Duodenal mucosa (tissue), 2 donors: ENCODE measurements around the gene FAM184A.

ENCODE experiments used
- H3K27ac ChIP-seq: one replicate; pipeline ENCODE4 v1.7.0; 2013; ENCODE audit warnings: low read depth, low read length
- H3K27me3 ChIP-seq, 2 donors: one replicate each; pipeline ENCODE4 v1.7.0; 2013; ENCODE audit warnings: low read length in 2 of 2, control low read depth in 1 of 2; ENCODE audit not compliant: insufficient read depth in 2 of 2, control insufficient read depth in 1 of 2
- H3K36me3 ChIP-seq, 2 donors: one replicate each; pipeline ENCODE4 v1.7.0; 2013; ENCODE audit warnings: low read length in 2 of 2, control low read depth in 1 of 2; ENCODE audit not compliant: insufficient read depth in 2 of 2, control insufficient read depth in 1 of 2
- H3K4me1 ChIP-seq, 2 donors: one replicate each; pipeline ENCODE4 v1.7.0; 2013; ENCODE audit warnings: low read length in 2 of 2, control low read depth in 1 of 2; ENCODE audit not compliant: insufficient read depth in 2 of 2, control insufficient read depth in 1 of 2
- H3K4me3 ChIP-seq, 2 donors: one replicate each; pipeline ENCODE4 v1.7.0; 2013; ENCODE audit warnings: low read length in 2 of 2, low read depth in 1 of 2
- H3K9ac ChIP-seq, 2 donors: one replicate each; pipeline ENCODE4 v1.7.0; 2013; ENCODE audit warnings: low read length in 2 of 2, low read depth in 1 of 2
- H3K9me3 ChIP-seq, 2 donors: one replicate each; pipeline ENCODE4 v1.7.0; 2013; ENCODE audit warnings: low read length in 2 of 2, control low read depth in 1 of 2; ENCODE audit not compliant: control insufficient read depth in 1 of 2

The FAM184A gene

GRCh38 chr6:118940770-118941169, 137.7 kb downstream of the FAM184A start:
- Histone ChIP-seq H3K4me1 (no peaks in the 10 kb centered on the region), H3K9me3 (peaks cover 7 to 14% of the 10 kb centered on the region in 2 donors), H3K9ac (no peak overlapping the region), H3K27me3 (no peaks in the 10 kb centered on the region), H3K4me3 (no peak overlapping the region), H3K27ac (no peak overlapping the region), H3K36me3 (peaks cover 0 to 4% of the 10 kb centered on the region in 2 donors)

GRCh38 chr6:118939683-118940082, 138.8 kb downstream of the FAM184A start:
- no peak overlapping the region for H3K4me3 ChIP-seq
- no peaks in the 10 kb centered on the region for H3K4me1 ChIP-seq
- H3K9me3 ChIP-seq: peaks cover 3 to 8% of the 10 kb centered on the region in 2 donors
- no peak overlapping the region for H3K9ac ChIP-seq
- peaks cover 0 to 4% of the 10 kb centered on the region in 2 donors for H3K36me3 ChIP-seq
- no peak overlapping the region for H3K27ac ChIP-seq
- no peaks in the 10 kb centered on the region for H3K27me3 ChIP-seq

- Histone ChIP-seq H3K9ac (no peak overlapping the region), H3K9me3 (peaks cover 0 to 7% of the 10 kb centered on the region in 2 donors), H3K27ac (no peak overlapping the region), H3K36me3 (peaks cover 0 to 8% of the 10 kb centered on the region in 2 donors), H3K27me3 (no peaks in the 10 kb centered on the region), H3K4me3 (no peak overlapping the region), H3K4me1 (peaks cover 0 to 9% of the 10 kb centered on the region in 2 donors)
Measured at GRCh38 chr6:118935978-118936703, 142.3 kb downstream of the FAM184A start.

GRCh38 chr6:118935331-118935668, 143.2 kb downstream of the FAM184A start:
- H3K27me3 ChIP-seq: no peaks in the 10 kb centered on the region

GRCh38 chr6:118934461-118935330, 143.8 kb downstream of the FAM184A start, which contains the start of gene MCM9:
MCM9 (minus strand) TSS chr6:118935159; CDS start chr6:118931723, 3,436 bp downstream.
- H3K36me3 ChIP-seq: peaks cover 0 to 11% of the 10 kb centered on the region in 2 donors
- H3K9me3 ChIP-seq: no peaks in the 10 kb centered on the region
- H3K27ac ChIP-seq: peak within 1 kb of the TSS; percentile 91
- peak within 1 kb of the TSS; percentile 88 to 91 for H3K9ac ChIP-seq
- H3K4me1 ChIP-seq: peaks cover 0 to 9% of the 10 kb centered on the region in 2 donors
- H3K4me3 ChIP-seq: peak within 1 kb of the TSS; percentile 91 to 93
- no peaks in the 10 kb centered on the region for H3K27me3 ChIP-seq

More at GRCh38 chr6:118935331-118935668, 143.2 kb downstream of the FAM184A start:
- peak overlapping the region; percentile 48 to 91 for H3K9ac ChIP-seq
- H3K9me3 ChIP-seq: no peaks in the 10 kb centered on the region
- H3K4me3 ChIP-seq: peak overlapping the region; percentile 91 to 93
- H3K36me3 ChIP-seq: peaks cover 0 to 14% of the 10 kb centered on the region in 2 donors
- H3K27ac ChIP-seq: peak overlapping the region; percentile 21
- peaks cover 0 to 9% of the 10 kb centered on the region in 2 donors for H3K4me1 ChIP-seq

- peak overlapping the region; percentile 56 to 91 for H3K9ac ChIP-seq
- H3K4me3 ChIP-seq: peak overlapping the region; percentile 91 to 93
- peak overlapping the region; percentile 91 for H3K27ac ChIP-seq
- H3K27me3 ChIP-seq: no peaks in the 10 kb centered on the region
- peaks cover 0 to 9% of the 10 kb centered on the region in 2 donors for H3K4me1 ChIP-seq
- H3K9me3 ChIP-seq: no peaks in the 10 kb centered on the region
- H3K36me3 ChIP-seq: peaks cover 0 to 11% of the 10 kb centered on the region in 2 donors
Measured at GRCh38 chr6:118933855-118934460, 144.5 kb downstream of the FAM184A start.

- H3K36me3 ChIP-seq: peaks cover 0 to 15% of the 10 kb centered on the region in 2 donors
- no peaks in the 10 kb centered on the region for H3K9me3 ChIP-seq
Measured at GRCh38 chr6:118932421-118932820, 146.0 kb downstream of the FAM184A start.

GRCh38 chr6:118931436-118931835, 147.0 kb downstream of the FAM184A start:
- no peak overlapping the region for H3K27ac ChIP-seq
- H3K27me3 ChIP-seq: no peaks in the 10 kb centered on the region
- peaks cover 0 to 15% of the 10 kb centered on the region in 2 donors for H3K36me3 ChIP-seq
- H3K4me3 ChIP-seq: no peak overlapping the region
- H3K9me3 ChIP-seq: no peaks in the 10 kb centered on the region
- no peak overlapping the region for H3K9ac ChIP-seq
- peaks cover 0 to 9% of the 10 kb centered on the region in 2 donors for H3K4me1 ChIP-seq

More at GRCh38 chr6:118932421-118932820, 146.0 kb downstream of the FAM184A start:
- Histone ChIP-seq H3K4me1 (peaks cover 0 to 9% of the 10 kb centered on the region in 2 donors), H3K27ac (no peak overlapping the region), H3K4me3 (no peak overlapping the region), H3K27me3 (no peaks in the 10 kb centered on the region), H3K9ac (no peak overlapping the region)

- Histone ChIP-seq H3K27me3 (no peaks in the 10 kb centered on the region), H3K36me3 (peaks cover 0 to 15% of the 10 kb centered on the region in 2 donors), H3K9ac (no peak overlapping the region), H3K4me1 (peaks cover 0 to 9% of the 10 kb centered on the region in 2 donors), H3K4me3 (no peak overlapping the region), H3K9me3 (no peaks in the 10 kb centered on the region), H3K27ac (no peak overlapping the region)
Measured at GRCh38 chr6:118930680-118931079, 147.8 kb downstream of the FAM184A start.
